Fibroblast of the aortic adventitia (primary cell): ENCODE measurements around the gene KDM6A. TPM values are rescaled to one million over a fixed set of nuclear protein-coding genes. Genes with fewer than 3 reads are reported as not detected.

ENCODE experiments used
- total RNA-seq: library from RNA; depleted of rRNA; stranded (reverse); fragments of >200 nt; gene quantifications from 2 replicates; pipeline ENCODE4 v1.2.3, GENCODE V29; 2012; ENCODE audit warnings: low replicate concordance

The KDM6A gene
- total RNA-seq, 1 donor, result 20.6 TPM

Other genes starting within 250 kb of the KDM6A start
- not detected in 2 replicates for gene DUSP21, start 29.2 kb upstream of the KDM6A start, total RNA-seq